ENCODE results near the gene GNG7.
"Not testable (repeated sequence)": the region's sequence is repeated elsewhere in the genome, so short reads cannot be mapped to it uniquely, and the experiment has no call there.

The GNG7 gene

DNA sequence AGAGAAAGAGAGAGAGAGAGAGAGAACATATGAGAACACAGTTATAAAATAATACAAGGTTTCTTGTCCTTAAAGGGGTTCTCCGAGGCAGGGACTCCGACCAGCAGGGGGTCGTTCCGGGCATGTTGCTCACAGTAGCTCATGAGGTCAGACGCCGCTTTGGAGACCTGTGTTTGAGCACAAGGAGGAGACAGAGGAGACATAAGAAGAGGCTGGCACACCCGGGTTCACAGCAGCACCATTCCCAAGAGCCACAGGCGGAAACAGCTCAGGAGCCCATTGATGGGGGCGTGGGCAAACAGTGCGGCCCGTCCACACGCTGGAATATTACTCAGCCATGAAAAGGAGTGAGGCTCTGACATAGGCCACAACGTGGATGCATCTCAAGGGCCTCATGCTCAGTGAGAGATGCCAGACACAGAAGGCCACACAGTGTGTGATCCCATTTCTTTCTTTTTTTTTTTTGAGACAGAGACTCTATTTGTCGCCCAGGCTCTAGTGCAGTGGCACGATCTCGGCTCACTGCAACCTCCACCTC is 187.4 kb downstream of the GNG7 start:
- Histone ChIP-seq H3K9ac (ENCODE audit: low read length in 2 of 2) (no peak overlapping the region), H3K27ac (ENCODE audit: low read length) (no peak overlapping the region), H3K4me1 (ENCODE audit: control insufficient read depth, insufficient read depth, low read length) (no peaks in the 10 kb centered on the region), H3K36me3 (ENCODE audit: control insufficient read depth in 2 of 2, insufficient read depth in 2 of 2, low read length in 2 of 2) (no peaks in the 10 kb centered on the region), H3K27me3 (ENCODE audit: control insufficient read depth in 1 of 2, insufficient read depth in 2 of 2, low read length in 2 of 2) (no peaks in the 10 kb centered on the region), H3K4me3 (ENCODE audit: low read length in 2 of 2) (no peak overlapping the region), H3K9me3 (ENCODE audit: control insufficient read depth in 2 of 2, low read length in 2 of 2) (no peaks in the 10 kb centered on the region)

DNA sequence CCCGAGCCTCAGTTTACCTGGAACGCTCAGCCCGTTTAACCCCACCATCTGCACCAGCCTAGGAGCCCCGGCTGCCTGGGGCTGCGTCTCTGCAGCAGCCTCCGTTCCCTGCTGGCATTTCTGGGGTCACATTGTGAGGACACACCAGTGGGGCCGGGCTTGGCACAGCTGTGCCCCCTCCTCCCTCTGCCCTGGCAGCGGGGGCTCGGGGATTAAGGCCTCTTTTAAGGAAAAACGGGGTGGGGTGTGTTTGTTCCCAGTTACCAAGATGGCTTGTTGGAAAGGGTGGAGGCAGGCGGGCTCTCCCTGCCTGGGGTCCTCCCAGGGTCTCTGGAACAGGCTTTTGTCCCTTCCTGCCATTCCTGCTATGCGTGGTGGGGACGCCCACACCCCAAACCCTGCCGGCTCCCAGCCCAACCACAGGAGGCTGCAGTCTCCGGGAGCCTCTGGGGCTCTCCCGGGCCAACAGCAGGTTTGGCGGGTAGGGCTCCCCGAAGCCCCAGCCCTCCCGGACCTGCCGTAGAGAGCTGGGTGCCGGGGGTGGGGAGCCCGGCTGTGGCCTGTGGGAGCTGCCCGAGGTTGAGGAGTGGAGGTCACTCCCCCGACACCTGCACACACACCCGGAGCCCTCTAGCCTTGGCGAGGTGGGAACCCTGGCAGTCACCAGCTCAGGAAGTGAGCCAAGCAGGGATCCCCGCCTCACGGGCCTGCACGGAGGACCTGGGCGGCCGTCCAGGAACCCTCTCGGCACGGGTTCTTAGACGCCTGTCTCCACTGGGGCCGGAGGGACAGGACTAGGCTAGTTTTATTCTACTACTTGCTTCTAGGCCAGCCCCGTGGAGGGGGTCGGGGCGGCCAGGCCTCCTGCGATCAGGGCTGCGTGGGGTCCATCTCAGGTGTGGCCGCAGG is 189.7 kb downstream of the GNG7 start:
- Histone ChIP-seq H3K4me3 (ENCODE audit: low read length in 2 of 2) (no peak overlapping the region), H3K4me1 (ENCODE audit: control insufficient read depth, insufficient read depth, low read length) (no peaks in the 10 kb centered on the region), H3K9ac (ENCODE audit: low read length in 2 of 2) (no peak overlapping the region), H3K9me3 (ENCODE audit: control insufficient read depth in 2 of 2, low read length in 2 of 2) (no peaks in the 10 kb centered on the region), H3K27me3 (ENCODE audit: control insufficient read depth in 1 of 2, insufficient read depth in 2 of 2, low read length in 2 of 2) (no peaks in the 10 kb centered on the region), H3K27ac (ENCODE audit: low read length) (no peak overlapping the region), H3K36me3 (ENCODE audit: control insufficient read depth in 2 of 2, insufficient read depth in 2 of 2, low read length in 2 of 2) (no peaks in the 10 kb centered on the region)

DNA sequence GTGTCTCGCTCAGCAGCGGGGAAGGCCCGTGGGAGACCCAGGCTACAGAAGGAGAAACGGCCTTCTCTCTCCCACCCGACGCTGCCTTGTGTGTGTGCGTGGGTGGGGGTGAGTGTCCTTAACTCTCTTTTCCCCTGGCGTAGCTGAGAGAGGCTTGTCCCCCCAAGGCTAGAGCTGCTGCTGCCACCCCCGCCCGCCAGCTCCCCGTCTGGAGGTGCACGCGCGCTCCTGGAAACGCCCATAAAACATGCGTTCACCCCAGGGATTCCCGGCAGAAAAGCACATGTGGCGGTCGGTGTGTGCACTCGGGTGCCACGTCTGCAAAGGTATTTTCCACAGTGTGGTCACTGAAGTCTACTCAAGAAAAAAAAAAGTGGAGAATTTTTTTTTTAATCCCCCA is 190.5 kb downstream of the GNG7 start:
- H3K9me3 ChIP-seq (ENCODE audit: control insufficient read depth in 2 of 2, low read length in 2 of 2): no peaks in the 10 kb centered on the region
- no peaks in the 10 kb centered on the region for H3K27me3 ChIP-seq (ENCODE audit: control insufficient read depth in 1 of 2, insufficient read depth in 2 of 2, low read length in 2 of 2)

DNA sequence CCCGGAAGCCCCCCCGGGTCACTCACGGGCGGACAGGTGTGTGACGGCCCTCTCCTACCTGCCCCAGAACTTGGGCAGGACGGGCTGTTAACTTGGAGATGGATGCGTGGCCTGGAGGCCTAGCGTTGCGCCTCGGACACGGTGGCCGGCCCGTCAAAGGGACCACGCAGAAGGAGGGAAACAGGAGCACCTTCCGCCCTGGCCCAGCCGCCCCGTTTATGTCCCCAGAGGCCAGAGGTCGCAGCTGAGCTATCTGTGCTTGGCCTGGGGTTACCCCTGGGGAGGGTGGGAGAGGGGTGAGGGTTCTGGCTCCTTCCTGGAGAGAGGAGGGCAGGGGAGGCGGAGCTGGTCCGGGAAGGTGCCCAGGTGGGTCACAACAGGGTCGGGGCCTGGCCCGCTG is 190.9 kb downstream of the GNG7 start:
- H3K27ac ChIP-seq (ENCODE audit: low read length): no peak overlapping the region
- no peaks in the 10 kb centered on the region for H3K36me3 ChIP-seq (ENCODE audit: control insufficient read depth in 2 of 2, insufficient read depth in 2 of 2, low read length in 2 of 2)
- no peak overlapping the region for H3K9ac ChIP-seq (ENCODE audit: low read length in 2 of 2)
- H3K4me3 ChIP-seq (ENCODE audit: low read length in 2 of 2): no peak overlapping the region
- H3K9me3 ChIP-seq (ENCODE audit: control insufficient read depth in 2 of 2, low read length in 2 of 2): no peaks in the 10 kb centered on the region
- no peaks in the 10 kb centered on the region for H3K4me1 ChIP-seq (ENCODE audit: control insufficient read depth, insufficient read depth, low read length)
- H3K27me3 ChIP-seq (ENCODE audit: control insufficient read depth in 1 of 2, insufficient read depth in 2 of 2, low read length in 2 of 2): no peaks in the 10 kb centered on the region

More for the DNA sequence above, 190.5 kb downstream of the GNG7 start:
- Histone ChIP-seq H3K4me3 (ENCODE audit: low read length in 2 of 2) (no peak overlapping the region), H3K4me1 (ENCODE audit: control insufficient read depth, insufficient read depth, low read length) (no peaks in the 10 kb centered on the region), H3K36me3 (ENCODE audit: control insufficient read depth in 2 of 2, insufficient read depth in 2 of 2, low read length in 2 of 2) (no peaks in the 10 kb centered on the region), H3K9ac (ENCODE audit: low read length in 2 of 2) (no peak overlapping the region), H3K27ac (ENCODE audit: low read length) (no peak overlapping the region)

DNA sequence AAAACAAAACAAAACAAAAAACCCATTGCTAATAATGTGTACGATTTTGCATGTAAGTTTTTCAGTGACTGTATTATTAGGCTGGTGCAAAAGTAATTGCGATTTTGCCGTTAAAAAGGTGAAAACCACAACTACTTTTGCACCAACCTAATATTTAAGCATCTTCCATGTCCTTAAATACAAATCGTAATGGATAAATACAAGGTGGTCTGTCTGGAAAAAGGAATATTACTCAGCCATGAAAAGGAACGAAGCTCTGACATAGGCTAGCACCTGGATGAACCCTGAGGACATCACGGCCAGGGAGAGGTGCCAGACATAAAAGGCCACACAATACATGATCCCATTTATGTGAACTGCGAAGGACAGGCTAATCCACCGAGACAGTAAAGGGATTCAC is 193.4 kb downstream of the GNG7 start:
- H3K27me3 ChIP-seq (ENCODE audit: control insufficient read depth in 1 of 2, insufficient read depth in 2 of 2, low read length in 2 of 2): no peaks in the 10 kb centered on the region
- no peaks in the 10 kb centered on the region for H3K4me1 ChIP-seq (ENCODE audit: control insufficient read depth, insufficient read depth, low read length)
- no peak overlapping the region for H3K27ac ChIP-seq (ENCODE audit: low read length)
- H3K36me3 ChIP-seq (ENCODE audit: control insufficient read depth in 2 of 2, insufficient read depth in 2 of 2, low read length in 2 of 2): no peaks in the 10 kb centered on the region
- H3K9ac ChIP-seq (ENCODE audit: low read length in 2 of 2): no peak overlapping the region
- no peaks in the 10 kb centered on the region for H3K9me3 ChIP-seq (ENCODE audit: control insufficient read depth in 2 of 2, low read length in 2 of 2)
- no peak overlapping the region for H3K4me3 ChIP-seq (ENCODE audit: low read length in 2 of 2)

DNA sequence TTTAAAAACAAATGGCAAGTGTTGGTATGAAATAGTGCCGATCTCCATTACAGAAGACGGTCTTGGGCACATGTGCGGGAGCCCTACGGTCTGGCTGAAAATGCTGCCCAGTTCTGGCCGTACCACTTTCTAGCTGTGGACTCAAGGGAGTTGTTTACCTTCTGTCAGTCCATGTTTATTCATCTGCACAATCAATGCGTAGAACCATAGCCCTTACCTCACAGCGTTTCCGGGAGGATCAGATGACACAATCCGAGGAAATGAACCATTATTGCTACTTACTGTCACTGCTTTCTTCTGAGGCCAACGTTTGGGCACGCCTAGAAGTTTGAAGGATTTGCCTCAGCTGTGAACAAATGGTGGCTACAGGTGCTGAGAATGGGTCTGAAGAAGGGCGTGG is 195.4 kb downstream of the GNG7 start:
- H3K36me3 ChIP-seq (ENCODE audit: control insufficient read depth in 2 of 2, insufficient read depth in 2 of 2, low read length in 2 of 2): no peaks in the 10 kb centered on the region

DNA sequence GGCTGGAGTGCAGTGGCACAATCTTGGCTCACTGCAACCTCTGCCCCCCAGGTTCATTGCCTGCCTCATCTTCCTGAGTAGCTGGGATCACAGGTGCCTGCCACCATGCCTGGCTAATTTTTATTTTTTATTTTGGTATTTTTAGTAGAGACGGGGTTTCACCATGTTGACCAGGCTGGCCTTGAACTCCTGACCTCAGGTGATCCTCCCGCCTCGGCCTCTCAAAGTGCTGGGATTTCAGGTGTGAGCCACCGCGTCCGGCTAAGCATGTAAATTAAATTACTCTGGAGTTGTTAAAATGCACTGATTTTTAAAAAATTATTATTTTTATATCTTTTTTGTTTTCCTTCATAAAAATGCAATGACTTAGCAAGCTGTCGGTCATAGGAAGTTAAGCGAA is 195.8 kb downstream of the GNG7 start:
- H3K36me3 ChIP-seq (ENCODE audit: control insufficient read depth in 2 of 2, insufficient read depth in 2 of 2, low read length in 2 of 2); H3K27ac ChIP-seq (ENCODE audit: low read length); H3K9ac ChIP-seq (ENCODE audit: low read length in 2 of 2); H3K27me3 ChIP-seq (ENCODE audit: control insufficient read depth in 1 of 2, insufficient read depth in 2 of 2, low read length in 2 of 2); H3K9me3 ChIP-seq (ENCODE audit: control insufficient read depth in 2 of 2, low read length in 2 of 2); H3K4me1 ChIP-seq (ENCODE audit: control insufficient read depth, insufficient read depth, low read length); H3K4me3 ChIP-seq (ENCODE audit: low read length in 2 of 2): not testable (repeated sequence)

More for the DNA sequence above, 195.4 kb downstream of the GNG7 start:
- H3K27ac ChIP-seq (ENCODE audit: low read length): no peak overlapping the region
- no peaks in the 10 kb centered on the region for H3K27me3 ChIP-seq (ENCODE audit: control insufficient read depth in 1 of 2, insufficient read depth in 2 of 2, low read length in 2 of 2)
- H3K9ac ChIP-seq (ENCODE audit: low read length in 2 of 2): peak overlapping the region in 1 of 2 donors; percentile 14
- H3K4me1 ChIP-seq (ENCODE audit: control insufficient read depth, insufficient read depth, low read length): no peaks in the 10 kb centered on the region
- H3K4me3 ChIP-seq (ENCODE audit: low read length in 2 of 2): no peak overlapping the region
- no peaks in the 10 kb centered on the region for H3K9me3 ChIP-seq (ENCODE audit: control insufficient read depth in 2 of 2, low read length in 2 of 2)

DNA sequence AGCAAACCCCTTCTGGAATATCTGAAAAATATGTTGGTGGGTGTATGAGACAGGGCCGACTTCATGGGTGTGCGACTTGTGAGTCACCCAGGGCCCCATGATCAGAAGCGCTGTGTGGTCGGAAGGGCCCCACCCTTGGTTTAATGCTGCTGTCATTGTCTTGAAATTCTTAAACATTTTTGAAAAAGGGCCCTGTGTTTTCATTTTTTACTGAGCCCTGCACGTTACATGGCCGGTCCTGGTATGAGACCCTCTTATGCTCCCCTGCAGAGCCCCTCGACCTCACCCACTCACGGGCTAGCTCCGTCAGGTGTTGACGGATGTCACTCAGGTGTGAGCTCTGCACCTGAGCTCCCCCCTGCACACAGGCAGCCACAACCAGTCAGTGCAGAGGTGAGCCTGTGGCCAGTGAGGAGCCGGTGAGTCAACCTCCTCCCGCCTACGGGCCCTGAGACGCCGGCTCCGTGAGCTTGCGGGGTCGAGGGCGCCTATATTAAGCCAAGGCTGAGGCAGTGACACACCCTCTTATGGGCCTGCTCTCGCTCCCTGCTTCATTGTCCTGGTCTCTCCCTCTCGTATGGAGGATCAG is 198.9 kb downstream of the GNG7 start:
- H3K9ac ChIP-seq (ENCODE audit: low read length in 2 of 2): no peak overlapping the region
- H3K4me1 ChIP-seq (ENCODE audit: control insufficient read depth, insufficient read depth, low read length): no peaks in the 10 kb centered on the region
- no peak overlapping the region for H3K4me3 ChIP-seq (ENCODE audit: low read length in 2 of 2)
- no peaks in the 10 kb centered on the region for H3K36me3 ChIP-seq (ENCODE audit: control insufficient read depth in 2 of 2, insufficient read depth in 2 of 2, low read length in 2 of 2)
- H3K9me3 ChIP-seq (ENCODE audit: control insufficient read depth in 2 of 2, low read length in 2 of 2): no peaks in the 10 kb centered on the region
- no peaks in the 10 kb centered on the region for H3K27me3 ChIP-seq (ENCODE audit: control insufficient read depth in 1 of 2, insufficient read depth in 2 of 2, low read length in 2 of 2)
- no peak overlapping the region for H3K27ac ChIP-seq (ENCODE audit: low read length)

DNA sequence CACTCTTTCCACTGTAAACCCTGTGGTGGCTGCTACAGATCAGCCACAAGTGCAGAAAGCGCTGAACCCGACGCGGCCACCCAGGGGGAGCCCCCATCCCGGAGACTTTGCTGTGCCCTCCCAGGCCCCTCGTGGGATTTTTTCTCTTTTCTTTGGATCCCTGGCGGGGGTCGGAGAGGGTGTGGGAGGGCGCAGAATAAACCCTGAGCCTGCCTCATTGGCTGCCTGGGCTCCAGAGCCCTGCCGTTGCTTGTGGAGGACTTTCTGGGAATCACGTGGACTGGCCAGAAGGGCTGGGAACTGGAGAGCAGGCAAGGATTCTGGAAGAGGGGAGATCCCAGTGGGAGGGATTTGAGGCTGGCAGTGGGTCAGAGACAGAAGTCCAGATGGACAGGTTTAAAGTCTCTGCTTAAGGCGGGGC is 201.6 kb downstream of the GNG7 start:
- Histone ChIP-seq H3K4me1 (ENCODE audit: control insufficient read depth, insufficient read depth, low read length) (peaks cover 4% of the 10 kb centered on the region), H3K9me3 (ENCODE audit: control insufficient read depth in 2 of 2, low read length in 2 of 2) (no peaks in the 10 kb centered on the region), H3K36me3 (ENCODE audit: control insufficient read depth in 2 of 2, insufficient read depth in 2 of 2, low read length in 2 of 2) (no peaks in the 10 kb centered on the region), H3K9ac (ENCODE audit: low read length in 2 of 2) (no peak overlapping the region), H3K4me3 (ENCODE audit: low read length in 2 of 2) (no peak overlapping the region), H3K27ac (ENCODE audit: low read length) (no peak overlapping the region), H3K27me3 (ENCODE audit: control insufficient read depth in 1 of 2, insufficient read depth in 2 of 2, low read length in 2 of 2) (no peaks in the 10 kb centered on the region)

DNA sequence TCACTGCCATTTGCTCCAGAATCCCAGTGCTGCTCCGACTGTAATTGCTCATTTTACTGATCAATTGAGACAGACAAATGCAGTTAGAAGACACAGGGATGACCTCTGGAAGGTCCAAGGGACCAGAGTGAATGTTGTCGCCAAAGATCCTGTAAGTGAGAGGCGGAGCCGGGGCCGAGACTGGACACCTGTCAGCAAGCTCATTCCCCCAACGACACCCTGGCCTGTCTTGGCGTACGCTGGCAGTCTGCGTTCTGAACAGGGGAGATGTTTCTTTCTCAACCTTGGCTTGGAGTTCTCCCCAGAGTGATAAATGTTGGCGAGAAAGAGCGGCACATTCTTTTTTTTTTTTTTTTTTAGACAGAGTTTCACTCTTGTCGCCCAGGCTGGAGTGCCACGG is 202.3 kb downstream of the GNG7 start:
- Histone ChIP-seq H3K9me3 (ENCODE audit: control insufficient read depth in 2 of 2, low read length in 2 of 2) (no peaks in the 10 kb centered on the region), H3K27ac (ENCODE audit: low read length) (no peak overlapping the region), H3K27me3 (ENCODE audit: control insufficient read depth in 1 of 2, insufficient read depth in 2 of 2, low read length in 2 of 2) (no peaks in the 10 kb centered on the region), H3K4me1 (ENCODE audit: control insufficient read depth, insufficient read depth, low read length) (peaks cover 10% of the 10 kb centered on the region), H3K36me3 (ENCODE audit: control insufficient read depth in 2 of 2, insufficient read depth in 2 of 2, low read length in 2 of 2) (no peaks in the 10 kb centered on the region), H3K4me3 (ENCODE audit: low read length in 2 of 2) (no peak overlapping the region), H3K9ac (ENCODE audit: low read length in 2 of 2) (no peak overlapping the region)

DNA sequence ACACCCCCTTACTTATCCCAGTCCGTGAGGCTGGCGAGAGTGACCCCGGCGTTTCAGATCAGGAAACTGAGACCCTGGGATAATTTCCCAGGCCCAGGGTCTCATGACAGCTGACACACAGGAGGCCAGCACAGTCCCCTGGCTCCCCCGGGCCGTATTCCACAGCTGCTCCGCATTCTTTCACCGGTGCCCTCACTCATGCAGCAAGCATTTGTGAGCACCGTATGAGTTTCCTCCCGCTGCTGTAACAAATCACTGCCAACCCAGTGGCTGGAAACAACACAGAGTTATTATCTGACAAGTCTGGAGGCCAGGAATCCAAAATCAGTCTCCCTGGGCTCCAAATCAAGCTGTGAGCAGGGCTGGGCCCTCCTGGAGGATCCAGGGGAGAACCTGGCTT is 205.3 kb downstream of the GNG7 start:
- H3K9me3 ChIP-seq (ENCODE audit: control insufficient read depth in 2 of 2, low read length in 2 of 2): no peaks in the 10 kb centered on the region
- no peak overlapping the region for H3K9ac ChIP-seq (ENCODE audit: low read length in 2 of 2)
- H3K36me3 ChIP-seq (ENCODE audit: control insufficient read depth in 2 of 2, insufficient read depth in 2 of 2, low read length in 2 of 2): no peaks in the 10 kb centered on the region
- no peak overlapping the region for H3K4me3 ChIP-seq (ENCODE audit: low read length in 2 of 2)
- no peak overlapping the region for H3K27ac ChIP-seq (ENCODE audit: low read length)
- H3K27me3 ChIP-seq (ENCODE audit: control insufficient read depth in 1 of 2, insufficient read depth in 2 of 2, low read length in 2 of 2): no peaks in the 10 kb centered on the region
- H3K4me1 ChIP-seq (ENCODE audit: control insufficient read depth, insufficient read depth, low read length): peaks cover 22% of the 10 kb centered on the region
